Measurements from ENCODE around the gene ILK. TPM values are rescaled to one million over a fixed set of nuclear protein-coding genes. Genes with fewer than 3 reads are reported as not detected.

ILK gene
- total RNA-seq, 1 experiment from 2014 or later: 117 TPM

DNA sequence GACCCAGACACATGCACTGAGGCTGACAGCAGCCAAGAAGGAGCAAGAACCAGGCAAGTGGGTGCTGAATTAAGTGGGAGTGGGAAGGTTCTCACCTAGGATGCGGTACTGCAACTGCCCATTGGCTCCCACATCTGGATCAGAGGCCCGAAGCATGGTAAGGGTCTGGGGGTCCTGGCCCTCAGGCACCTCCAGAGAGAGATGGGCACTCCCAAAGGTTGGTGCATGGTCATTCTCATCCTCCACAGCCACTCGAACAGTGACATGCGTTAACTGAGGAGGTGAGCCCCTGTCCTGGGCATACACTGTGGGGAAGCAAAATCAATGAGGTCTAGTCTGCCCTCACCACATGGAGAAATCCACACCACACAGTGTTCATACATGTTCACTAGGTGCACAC lies 25.0 kb downstream of the ILK start:
- intact Hi-C loops (cut with micrococcal nuclease; ENCODE audit: unreplicated experiment): no loop called here
- no peaks in the 10 kb centered on the region for H3K27me3 Mint-ChIP-seq (ENCODE audit: insufficient read depth, unreplicated experiment)
- BruUV-seq (replicated peaks): no TSS peak
- ChIA-PET POLR2A (no interaction called here), CTCF (interaction anchor here (1.5 kb wide), 1 partner anchor 55 kb away, joined by 3 read pairs; the partner anchor contains the start of gene MRPL17)
- no peak overlapping the region for H3K27ac Mint-ChIP-seq (ENCODE audit: unreplicated experiment)
- no peaks in the 10 kb centered on the region for H3K4me1 Mint-ChIP-seq (ENCODE audit: low read depth, unreplicated experiment)
- no peaks in the 10 kb centered on the region for H3K9me3 Mint-ChIP-seq (ENCODE audit: unreplicated experiment)
- peaks cover 3% of the 10 kb centered on the region; the same call in 1 of the 2 replicates for H3K4me1 ChIP-seq
- peaks cover 5% of the 10 kb centered on the region for H3K36me3 Mint-ChIP-seq (ENCODE audit: insufficient read depth, unreplicated experiment)
- H3K36me3 ChIP-seq (ENCODE audit: control insufficient read depth, insufficient read depth, low read length): no peaks in the 10 kb centered on the region
- no peak for DNase-seq
- H3K9me3 ChIP-seq: no peaks in the 10 kb centered on the region
- TF ChIP-seq, protein P1, sequence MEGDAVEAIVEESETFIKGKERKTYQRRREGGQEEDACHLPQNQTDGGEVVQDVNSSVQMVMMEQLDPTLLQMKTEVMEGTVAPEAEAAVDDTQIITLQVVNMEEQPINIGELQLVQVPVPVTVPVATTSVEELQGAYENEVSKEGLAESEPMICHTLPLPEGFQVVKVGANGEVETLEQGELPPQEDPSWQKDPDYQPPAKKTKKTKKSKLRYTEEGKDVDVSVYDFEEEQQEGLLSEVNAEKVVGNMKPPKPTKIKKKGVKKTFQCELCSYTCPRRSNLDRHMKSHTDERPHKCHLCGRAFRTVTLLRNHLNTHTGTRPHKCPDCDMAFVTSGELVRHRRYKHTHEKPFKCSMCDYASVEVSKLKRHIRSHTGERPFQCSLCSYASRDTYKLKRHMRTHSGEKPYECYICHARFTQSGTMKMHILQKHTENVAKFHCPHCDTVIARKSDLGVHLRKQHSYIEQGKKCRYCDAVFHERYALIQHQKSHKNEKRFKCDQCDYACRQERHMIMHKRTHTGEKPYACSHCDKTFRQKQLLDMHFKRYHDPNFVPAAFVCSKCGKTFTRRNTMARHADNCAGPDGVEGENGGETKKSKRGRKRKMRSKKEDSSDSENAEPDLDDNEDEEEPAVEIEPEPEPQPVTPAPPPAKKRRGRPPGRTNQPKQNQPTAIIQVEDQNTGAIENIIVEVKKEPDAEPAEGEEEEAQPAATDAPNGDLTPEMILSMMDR (IDR thresholded peaks at IDR 0.05; ENCODE audit: insufficient read depth in 1 of 2, low read depth in 1 of 2, low read length in 1 of 2, severe bottlenecking in 1 of 2, unreplicated experiment in 1 of 2): no peak
- no peak overlapping the region for H3K4me3 ChIP-seq (ENCODE audit: low read depth, low read length)
- peak overlapping the region; percentile 1 for H3K4me3 Mint-ChIP-seq (ENCODE audit: unreplicated experiment)
- H3K27me3 ChIP-seq (replicated peaks; ENCODE audit: control insufficient read depth, insufficient read depth, low read length): no peaks in the 10 kb centered on the region; the same call in 1 of the 2 replicates

DNA sequence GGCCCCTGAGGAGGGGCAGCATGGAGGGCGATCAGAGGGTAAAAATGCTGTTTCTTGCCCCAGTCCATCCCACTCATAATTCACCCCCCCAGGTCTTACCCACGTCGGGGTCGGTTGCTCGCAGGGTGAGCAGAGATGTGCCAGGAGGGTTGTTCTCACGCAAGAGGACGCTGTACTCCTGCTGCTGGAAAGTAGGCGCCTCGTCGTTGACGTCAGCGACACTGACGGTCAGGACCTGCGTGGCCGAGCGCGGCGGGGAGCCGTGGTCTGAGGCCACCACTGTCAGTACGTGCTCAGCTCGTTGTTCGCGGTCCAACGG lies 26.0 kb downstream of the ILK start:
- Mint-ChIP-seq H3K4me1 (ENCODE audit: low read depth, unreplicated experiment) (no peaks in the 10 kb centered on the region), H3K9me3 (ENCODE audit: unreplicated experiment) (no peaks in the 10 kb centered on the region), H3K27ac (ENCODE audit: unreplicated experiment) (no peak overlapping the region), H3K4me3 (ENCODE audit: unreplicated experiment) (peak overlapping the region; percentile 72), H3K36me3 (ENCODE audit: insufficient read depth, unreplicated experiment) (peaks cover 5% of the 10 kb centered on the region), H3K27me3 (ENCODE audit: insufficient read depth, unreplicated experiment) (no peaks in the 10 kb centered on the region)
- Histone ChIP-seq H3K36me3 (ENCODE audit: control insufficient read depth, insufficient read depth, low read length) (no peaks in the 10 kb centered on the region), H3K4me3 (ENCODE audit: low read depth, low read length) (peak overlapping the region; percentile 62), H3K9me3 (no peaks in the 10 kb centered on the region), H3K4me1 (peaks cover 3% of the 10 kb centered on the region; the same call in 1 of the 2 replicates), H3K27me3 (replicated peaks; ENCODE audit: control insufficient read depth, insufficient read depth, low read length) (no peaks in the 10 kb centered on the region; the same call in 1 of the 2 replicates)
- no peak for DNase-seq
- BruUV-seq (replicated peaks): no TSS peak
- intact Hi-C loops (cut with micrococcal nuclease; ENCODE audit: unreplicated experiment): no loop called here
- ChIA-PET POLR2A (no interaction called here), CTCF (no interaction called here)
- TF ChIP-seq, protein P1 (IDR thresholded peaks at IDR 0.05; ENCODE audit: insufficient read depth in 1 of 2, low read depth in 1 of 2, low read length in 1 of 2, severe bottlenecking in 1 of 2, unreplicated experiment in 1 of 2): no peak

DNA sequence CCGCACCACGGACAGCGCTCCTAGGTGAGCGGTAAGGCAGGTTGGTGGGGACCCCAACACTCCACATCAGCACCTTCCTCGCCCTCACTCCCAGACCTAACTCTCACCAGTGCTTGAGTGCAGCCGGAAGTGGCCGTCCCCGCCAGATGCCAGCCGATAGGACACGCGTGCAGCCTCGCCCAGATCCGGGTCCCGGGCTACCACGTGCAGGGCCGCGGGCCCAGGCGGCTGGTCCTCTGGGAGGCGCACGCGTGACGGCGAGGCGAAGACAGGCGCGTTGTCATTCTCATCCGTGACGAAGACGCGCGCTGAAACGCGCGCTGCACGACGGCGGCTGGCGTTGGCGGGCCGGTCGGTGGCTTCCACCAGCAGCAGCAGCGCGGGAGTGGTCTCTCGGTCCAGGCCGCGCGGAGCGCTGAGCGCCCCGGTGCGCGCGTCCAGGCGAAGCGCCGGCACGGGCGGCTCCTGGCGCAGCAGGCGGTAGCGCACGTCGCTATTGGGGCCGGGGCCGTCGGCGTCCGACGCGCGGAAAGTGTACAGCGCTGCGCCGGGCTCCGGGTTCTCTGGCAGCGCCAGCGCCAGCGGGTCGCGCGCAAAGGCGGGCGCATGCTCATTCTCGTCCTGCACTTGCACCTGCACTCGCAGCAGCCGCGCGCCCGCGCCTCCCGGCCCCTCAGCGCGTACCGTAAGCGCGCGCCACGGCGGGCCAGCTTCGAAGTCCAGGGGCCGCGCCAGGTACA lies 26.5 kb downstream of the ILK start:
- Mint-ChIP-seq H3K9me3 (ENCODE audit: unreplicated experiment) (no peaks in the 10 kb centered on the region), H3K4me3 (ENCODE audit: unreplicated experiment) (peak overlapping the region; percentile 72), H3K27me3 (ENCODE audit: insufficient read depth, unreplicated experiment) (no peaks in the 10 kb centered on the region), H3K36me3 (ENCODE audit: insufficient read depth, unreplicated experiment) (peaks cover 5% of the 10 kb centered on the region), H3K27ac (ENCODE audit: unreplicated experiment) (no peak overlapping the region), H3K4me1 (ENCODE audit: low read depth, unreplicated experiment) (no peaks in the 10 kb centered on the region)
- TF ChIP-seq, protein P1 (IDR thresholded peaks at IDR 0.05; ENCODE audit: insufficient read depth in 1 of 2, low read depth in 1 of 2, low read length in 1 of 2, severe bottlenecking in 1 of 2, unreplicated experiment in 1 of 2): no peak
- H3K4me3 ChIP-seq (ENCODE audit: low read depth, low read length): peak overlapping the region; percentile 62
- no peaks in the 10 kb centered on the region for H3K36me3 ChIP-seq (ENCODE audit: control insufficient read depth, insufficient read depth, low read length)
- ChIA-PET POLR2A (interaction anchor here (0.7 kb wide), 1 partner anchor 240 kb away, joined by 3 read pairs; the partner anchor contains the start of gene SMPD1), CTCF (interaction anchor here (0.6 kb wide), 1 partner anchor 9 kb away, joined by 4 read pairs; no protein-coding TSS in a partner anchor)
- no peaks in the 10 kb centered on the region; the same call in 1 of the 2 replicates for H3K27me3 ChIP-seq (replicated peaks; ENCODE audit: control insufficient read depth, insufficient read depth, low read length)
- no TSS peak for BruUV-seq (replicated peaks)
- intact Hi-C loops (cut with micrococcal nuclease; ENCODE audit: unreplicated experiment): loop anchor here (1.0 to 2.0 kb wide), 2 partner anchors 17 to 37 kb away; partner anchors contain the start of gene TAF10
- no peaks in the 10 kb centered on the region for H3K9me3 ChIP-seq
- peaks cover 3% of the 10 kb centered on the region; the same call in 1 of the 2 replicates for H3K4me1 ChIP-seq
- DNase-seq: peak; percentile 58 to 72

Measured in Caco-2 (cell line).